AG09319 (cell line): ENCODE measurements around the gene PDSS2.

Experiments
- DNase-seq: peaks from one replicate; pipeline ENCODE4 v3.0.0-alpha.2; 2010; ENCODE audit warnings: low read depth; ENCODE audit errors: extremely low read depth
- CTCF ChIP-seq: IDR thresholded peaks from 2 replicates; pipeline ENCODE4 v1.5.1; 2011; ENCODE audit warnings: low read depth, mild to moderate bottlenecking, inconsistent platforms, low read length, moderate library complexity

PDSS2 gene

GRCh38 chr6:107493158-107494057 is 34.0 kb upstream of the PDSS2 start:
- TF ChIP-seq CTCF: no peak
- DNase-seq: no peak

- DNase-seq: peak; percentile 61
These were observed 32.6 kb upstream of the PDSS2 start for GRCh38 chr6:107491760-107492660.

DNA sequence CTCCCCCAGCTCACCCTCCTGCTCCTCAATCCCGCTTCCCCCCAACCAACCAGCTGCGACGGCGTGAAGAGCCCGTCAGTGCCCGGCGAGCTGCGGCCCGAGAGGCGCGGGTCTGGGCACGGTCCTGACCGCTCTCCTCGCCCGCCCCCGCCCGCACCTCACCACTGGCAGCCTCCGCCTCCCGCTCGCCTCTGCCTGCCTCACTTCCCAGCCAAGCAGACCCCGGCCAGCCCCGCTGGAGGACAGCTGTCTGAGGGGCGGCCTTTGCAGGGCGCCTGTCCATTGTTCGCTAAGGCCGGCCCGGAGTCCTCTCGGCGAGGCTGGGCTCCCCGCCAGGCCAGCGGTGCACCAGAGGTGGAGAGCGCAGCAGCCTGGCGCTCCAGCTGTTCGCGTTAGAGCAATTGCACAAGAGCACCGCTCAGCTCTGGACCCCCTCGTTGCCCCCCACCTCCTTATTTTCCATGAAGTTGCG is 31.8 kb upstream of the PDSS2 start:
- TF ChIP-seq CTCF: no peak
- DNase-seq: no peak

More at GRCh38 chr6:107491760-107492660, 32.6 kb upstream of the PDSS2 start:
- TF ChIP-seq CTCF: no peak

- DNase-seq: no peak
- no peak for TF ChIP-seq CTCF
These were observed 31.3 kb upstream of the PDSS2 start for GRCh38 chr6:107490566-107491137.

DNA sequence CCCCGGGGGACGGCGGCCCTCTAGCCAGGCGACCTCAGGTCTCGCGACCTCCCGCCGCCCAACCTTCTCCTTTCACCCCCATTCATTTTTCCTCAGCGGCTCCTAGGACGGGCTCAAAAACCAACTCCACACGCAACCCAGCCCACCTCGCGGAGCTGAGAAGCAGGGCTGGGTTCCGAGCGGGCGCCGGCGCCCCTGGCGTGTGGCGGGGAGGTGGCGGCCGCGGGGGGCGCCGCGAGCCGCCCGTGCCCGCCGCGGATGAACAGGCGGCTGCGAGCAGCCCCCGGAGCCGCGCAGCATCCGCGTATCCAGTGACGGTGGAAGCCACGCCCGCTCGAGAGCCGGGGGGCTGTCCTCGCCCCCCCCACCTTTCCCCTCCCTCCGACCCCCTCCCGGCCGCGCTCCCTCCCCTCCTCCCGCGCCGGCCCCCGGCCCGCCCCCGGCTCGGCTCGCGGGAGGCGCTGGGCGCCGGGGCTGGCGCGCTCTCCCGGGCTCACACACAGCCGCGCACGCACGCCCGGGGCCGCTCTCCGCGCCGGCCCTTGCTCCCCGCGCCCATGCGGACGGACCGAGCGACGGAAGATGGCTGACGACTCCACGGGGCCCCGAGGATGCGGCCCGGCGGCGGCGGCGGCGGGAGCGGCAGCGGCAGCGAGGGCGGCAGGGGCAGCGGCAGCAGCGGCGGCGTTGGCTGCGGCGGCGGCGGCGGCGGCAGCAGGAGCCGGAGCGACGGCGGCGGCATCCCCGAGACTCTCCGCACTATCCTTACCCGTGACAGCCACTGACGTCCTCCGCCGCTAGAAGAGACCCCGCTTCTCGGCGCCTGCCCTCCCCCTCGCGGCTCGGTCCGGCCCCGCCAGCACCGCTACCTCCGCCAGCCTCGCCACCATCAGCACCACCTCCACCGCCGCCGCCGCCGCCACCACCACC is 30.5 kb upstream of the PDSS2 start, which contains the start of gene SOBP:
SOBP (plus strand) TSS at position 482 of the 930 bp plus-strand sequence. CDS start 500 bp downstream, outside the sequence.
- TF ChIP-seq CTCF: no peak
- no peak for DNase-seq

DNA sequence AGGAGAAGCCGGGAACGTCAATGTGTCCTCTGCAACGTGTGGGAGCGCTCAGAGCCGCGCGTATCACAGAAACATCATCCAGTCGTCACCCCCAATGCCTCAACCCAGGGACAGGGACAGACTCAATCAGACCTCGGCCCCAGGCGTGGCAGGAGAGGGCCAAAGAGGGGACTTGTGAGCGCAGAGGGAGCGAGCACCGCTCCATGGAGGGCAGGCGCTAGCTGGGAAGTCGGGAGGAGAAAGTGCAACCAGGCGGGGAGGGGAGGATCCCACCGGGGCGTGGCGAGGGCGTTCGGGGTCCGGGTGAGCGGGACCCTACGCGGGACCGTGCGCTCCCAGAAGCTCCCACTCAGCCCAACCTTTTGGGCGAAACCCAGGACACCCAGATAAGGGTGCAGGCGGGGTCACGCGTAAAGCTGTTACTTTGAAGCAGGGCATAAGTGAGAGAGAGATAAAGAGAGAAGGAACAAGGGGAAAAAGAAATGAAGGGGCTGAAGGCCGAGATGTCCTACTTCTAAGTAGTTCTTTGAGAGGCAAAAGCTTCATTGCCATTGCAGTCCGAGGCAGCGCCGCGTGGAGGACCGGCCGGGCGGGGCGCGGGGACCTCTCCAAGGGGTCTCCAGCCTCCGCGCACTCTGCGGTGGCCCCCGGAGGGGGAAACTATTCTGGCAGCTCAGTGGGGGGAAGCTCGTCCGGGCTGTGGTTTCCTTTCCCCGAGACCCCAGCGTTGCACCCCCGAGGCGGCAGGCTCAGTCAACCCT is 29.7 kb upstream of the PDSS2 start:
- no peak for DNase-seq

More for the DNA sequence above, 29.7 kb upstream of the PDSS2 start:
- no peak; the same call in 1 of the 2 replicates for TF ChIP-seq CTCF
